Mucosa of descending colon (tissue), 3 donors: ENCODE results near the gene ATG2B. TPM values are rescaled to one million over a fixed set of nuclear protein-coding genes. Genes with fewer than 3 reads are reported as not detected.

Experiments used
- ATAC-seq: fragments of 200-7000 bp; cut with Tn5 transposase; one replicate; pipeline ENCODE4 v1.9.1; 2020; ENCODE audit warnings: mild to moderate bottlenecking, moderate library complexity
- DNase-seq, 3 donors: peaks; one replicate each; pipeline ENCODE4 v3.0.0-alpha.2; 2020
- H3K36me3 ChIP-seq: fragments of 200-600 bp; one replicate; pipeline ENCODE4 v1.8.0; 2021; ENCODE audit warnings: low read depth, mild to moderate bottlenecking
- H3K4me1 ChIP-seq: fragments of 200-600 bp; one replicate; pipeline ENCODE4 v1.8.0; 2021; ENCODE audit warnings: low read depth, mild to moderate bottlenecking
- H3K4me3 ChIP-seq: fragments of 200-600 bp; one replicate; pipeline ENCODE4 v1.8.0; 2021; ENCODE audit warnings: mild to moderate bottlenecking
- H3K9me3 ChIP-seq: fragments of 200-600 bp; one replicate; pipeline ENCODE4 v1.8.0; 2021; ENCODE audit warnings: mild to moderate bottlenecking
- CTCF ChIP-seq: fragments of 200-600 bp; IDR thresholded peaks from one replicate; pipeline ENCODE4 v1.8.0; 2022; ENCODE audit warnings: antibody characterized with exemption, mild to moderate bottlenecking
- intact Hi-C, 2 donors: fragments of 100-400 bp; cut with DNase I in 1 of 2; cut with micrococcal nuclease in 1 of 2; formaldehyde crosslinking; loops; one replicate each; pipeline versions ENCODE4 v1.11.0 to v1.11.1; 2022; cut with DNase I, micrococcal nuclease
- total RNA-seq, 3 donors: library from RNA; stranded (reverse); fragmentation: NEBNext Ultra II Directional in 2 of 3; extraction: Animal tissue kit (Norgen Biotek cat#: 25700) in 2 of 3; gene quantifications; one replicate each; pipeline versions ENCODE4 v1.2.1 to v1.2.4, GENCODE V29; 2021 to 2023
- donor health status: DM: no; HTN: no; CAD: no; lungs with moderate emphysema.
- donor health status: DM: no; HTN: no; CAD: no.
- donor health status: DM: no; HTN: yes; CAD: no.

ATG2B gene
- total RNA-seq, 3 donors from 2014 or later = 22.1 to 35.9 (median 24.2) TPM

GRCh38 chr14:96407935-96408570 is 44.9 kb upstream of the ATG2B start:
- DNase-seq (no peak), ATAC-seq (no peak)
- TF ChIP-seq CTCF = no peak
- Histone ChIP-seq H3K4me1 (no peaks in the 10 kb centered on the region), H3K36me3 (no peaks in the 10 kb centered on the region), H3K9me3 (no peaks in the 10 kb centered on the region), H3K4me3 (no peak overlapping the region)
- intact Hi-C loops = no loop called here

GRCh38 chr14:96405677-96406076 is 42.5 kb upstream of the ATG2B start:
- H3K4me3 ChIP-seq = no peak overlapping the region
- ATAC-seq = no peak
- no peak for DNase-seq
- H3K9me3 ChIP-seq = no peaks in the 10 kb centered on the region
- intact Hi-C loops = no loop called here
- TF ChIP-seq CTCF = no peak
- H3K4me1 ChIP-seq = no peaks in the 10 kb centered on the region
- H3K36me3 ChIP-seq = no peaks in the 10 kb centered on the region

- no peak for DNase-seq
- Histone ChIP-seq H3K4me3 (no peak overlapping the region), H3K9me3 (no peaks in the 10 kb centered on the region), H3K36me3 (no peaks in the 10 kb centered on the region), H3K4me1 (no peaks in the 10 kb centered on the region)
- intact Hi-C loops = no loop called here
- no peak for TF ChIP-seq CTCF
- no peak for ATAC-seq
These were observed 40.3 kb upstream of the ATG2B start for GRCh38 chr14:96403409-96403808.

GRCh38 chr14:96400495-96400894 is 37.4 kb upstream of the ATG2B start:
- DNase-seq (no peak), ATAC-seq (no peak)
- TF ChIP-seq CTCF = no peak
- intact Hi-C loops = no loop called here
- Histone ChIP-seq H3K4me1 (no peaks in the 10 kb centered on the region), H3K4me3 (no peak overlapping the region), H3K36me3 (no peaks in the 10 kb centered on the region), H3K9me3 (no peaks in the 10 kb centered on the region)

- intact Hi-C loops = no loop called here
- ATAC-seq = no peak
These were observed 36.3 kb upstream of the ATG2B start for GRCh38 chr14:96399405-96399804.

More at GRCh38 chr14:96399405-96399804, 36.3 kb upstream of the ATG2B start:
- Histone ChIP-seq H3K4me3 (no peak overlapping the region), H3K36me3 (no peaks in the 10 kb centered on the region), H3K9me3 (no peaks in the 10 kb centered on the region), H3K4me1 (no peaks in the 10 kb centered on the region)
- TF ChIP-seq CTCF = no peak
- DNase-seq = no peak
